ENCODE results near the gene ZBED4. TPM values are rescaled to one million over a fixed set of nuclear protein-coding genes. Genes with fewer than 3 reads are reported as not detected.

Gene ZBED4
- total and polyA plus RNA-seq, 2 of the 13 experiments (the other 11 are each of a cell fraction or from before 2014, with no cell fraction given): 5.4 to 9.6 TPM

GRCh38 chr22:49906799-49907290 is 53.2 kb downstream of the ZBED4 start:
- no TSS peak for BruUV-seq (replicated peaks)
- H3K27me3 ChIP-seq (ENCODE audit: control insufficient read depth in 1 of 2, insufficient read depth in 2 of 2, low read length in 2 of 2): no peaks in the 10 kb centered on the region
- CTCF ChIA-PET (ENCODE audit: low intra/inter-chr PET ratio, low total read pairs): no interaction called here
- no peak for TF ChIP-seq ZNF292 (CRISPR knock-in tag; IDR thresholded peaks at IDR 0.05; ENCODE audit: borderline replicate concordance, low read depth)
- no peak for TF ChIP-seq ZNF777 (CRISPR knock-in tag; IDR thresholded peaks at IDR 0.05)
- no peak for TF ChIP-seq ZNF841 (CRISPR knock-in tag; IDR thresholded peaks at IDR 0.05; ENCODE audit: borderline replicate concordance)
- TF ChIP-seq ZBTB20 (CRISPR knock-in tag; IDR thresholded peaks at IDR 0.05; ENCODE audit: borderline replicate concordance, low read depth): no peak
- no peak for TF ChIP-seq CREB3 (CRISPR knock-in tag; IDR thresholded peaks at IDR 0.05)
- no peak for TF ChIP-seq CSRNP1 (CRISPR knock-in tag; IDR thresholded peaks at IDR 0.05)
- TF ChIP-seq KDM2A (CRISPR knock-in tag; IDR thresholded peaks at IDR 0.05; ENCODE audit: borderline replicate concordance, low read depth): no peak
- no peak for TF ChIP-seq ZKSCAN8 (CRISPR knock-in tag; IDR thresholded peaks at IDR 0.05; ENCODE audit: borderline replicate concordance)
- TF ChIP-seq TBL1XR1 (IDR thresholded peaks at IDR 0.05; ENCODE audit: borderline replicate concordance, low read length, partially characterized antibody): no peak
- no peak for TF ChIP-seq POGK (CRISPR knock-in tag; conservative IDR thresholded peaks at IDR 0.05)
- TF ChIP-seq ZSCAN30 (CRISPR knock-in tag; IDR thresholded peaks at IDR 0.05): no peak
- no peak for TF ChIP-seq ZNF367 (CRISPR knock-in tag; IDR thresholded peaks at IDR 0.05; ENCODE audit: borderline replicate concordance)
- no peak for TF ChIP-seq LBX2 (CRISPR knock-in tag; IDR thresholded peaks at IDR 0.05; ENCODE audit: borderline replicate concordance)
- no peak for TF ChIP-seq NBN (conservative IDR thresholded peaks at IDR 0.05)
- no peak for TF ChIP-seq EP300 (IDR thresholded peaks at IDR 0.05; ENCODE audit: low read depth in 2 of 2, low read length in 2 of 2)
- no peak for TF ChIP-seq EP300 (CRISPR knock-in tag; IDR thresholded peaks at IDR 0.05; ENCODE audit: borderline replicate concordance)
- TF ChIP-seq RFX3 (CRISPR knock-in tag; IDR thresholded peaks at IDR 0.05): no peak
- no peak for TF ChIP-seq ZNF501 (CRISPR knock-in tag; IDR thresholded peaks at IDR 0.05)
- TF ChIP-seq CHD4 (IDR thresholded peaks at IDR 0.05; ENCODE audit: borderline replicate concordance, low read length): no peak
- no peak overlapping the region for H2AFZ ChIP-seq (ENCODE audit: low read length)
- no peak for DNase-seq (ENCODE audit: low spot score)
- no peaks in the 10 kb centered on the region for H3K79me2 ChIP-seq (ENCODE audit: insufficient read depth, low read length)
- no peak overlapping the region for H3K27ac ChIP-seq (ENCODE audit: extremely low read length, insufficient read depth, low read length)
- 99% methylated on average over 10 of the region's 14 CpGs for WGBS (ENCODE audit: low lambda C conversion rate)
- H3K4me1 ChIP-seq (ENCODE audit: insufficient read depth, low read length): peaks cover 12% of the 10 kb centered on the region
- H4K20me1 ChIP-seq (ENCODE audit: insufficient read depth, low read length): no peaks in the 10 kb centered on the region
- POLR2A ChIA-PET: no interaction called here
- intact Hi-C loops (cut with micrococcal nuclease; ENCODE audit: unreplicated experiment) (no loop called here), in situ Hi-C loops (cut with HindIII; ENCODE audit: extremely low pct_ligation_motif_present, low pct_unique_long_range_greater_than_20kb) (no loop called here)
- no peaks in the 10 kb centered on the region for H3K9me3 ChIP-seq (ENCODE audit: low read length)
- no peak overlapping the region for H3K4me2 ChIP-seq (ENCODE audit: low read depth, low read length)
- H3K4me3 ChIP-seq (replicated peaks in 1 of 3; ENCODE audit: insufficient read depth in 1 of 3, low read depth in 2 of 3, low read length in 3 of 3): no peak overlapping the region
- H3K9ac ChIP-seq (ENCODE audit: insufficient read depth, low read depth, low read length): no peak overlapping the region
- no peak for ATAC-seq
- no peak for FAIRE-seq
- H3K36me3 ChIP-seq (replicated peaks in 1 of 2; ENCODE audit: control insufficient read depth in 1 of 2, insufficient read depth in 2 of 2, low read length in 2 of 2): peaks cover 7 to 36% of the 10 kb centered on the region in 2 experiments; a peak in 4 of 5 replicates

Data from HepG2 (cell line).